HG03064 (cell line): ENCODE data around the gene TRPV5.
"Not testable (repeated sequence)": the region's sequence is repeated elsewhere in the genome, so short reads cannot be mapped to it uniquely, and the experiment has no call there.

Experiments used
- ATAC-seq: cut with Tn5 transposase; IDR thresholded peaks from one replicate; pipeline ENCODE4 v1.9.1; 2021; ENCODE audit warnings: low read depth; ENCODE audit not compliant: unreplicated experiment

TRPV5 gene

GRCh38 chr7:142933624-142934023 is at the start of gene TRPV5:
TSS of gene TRPV5 (minus strand) at chr7:142933746. CDS start at chr7:142933459, 287 bp downstream.
- no peak for ATAC-seq

DNA sequence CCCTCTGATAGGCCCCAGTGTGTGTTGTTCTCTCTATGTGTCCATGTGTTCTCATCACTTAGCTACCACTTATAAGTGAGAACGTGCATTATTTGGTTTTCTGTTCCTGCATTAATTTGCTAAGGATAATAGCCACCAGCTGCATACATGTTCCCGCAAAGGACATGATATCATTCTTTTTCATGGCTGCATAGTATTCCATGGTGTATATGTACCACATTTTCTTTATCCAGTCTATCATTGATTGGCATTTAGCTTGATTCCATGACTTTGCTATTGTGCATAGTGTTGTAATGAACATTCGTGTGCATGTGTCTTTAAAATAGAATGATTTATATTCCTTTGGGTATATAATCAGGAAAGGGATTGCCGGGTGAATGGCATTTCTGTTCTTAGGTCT is 44.9 kb upstream of the TRPV5 start:
- ATAC-seq, result not testable (repeated sequence)

GRCh38 chr7:142974626-142975025 is 41.1 kb upstream of the TRPV5 start:
- no peak for ATAC-seq

DNA sequence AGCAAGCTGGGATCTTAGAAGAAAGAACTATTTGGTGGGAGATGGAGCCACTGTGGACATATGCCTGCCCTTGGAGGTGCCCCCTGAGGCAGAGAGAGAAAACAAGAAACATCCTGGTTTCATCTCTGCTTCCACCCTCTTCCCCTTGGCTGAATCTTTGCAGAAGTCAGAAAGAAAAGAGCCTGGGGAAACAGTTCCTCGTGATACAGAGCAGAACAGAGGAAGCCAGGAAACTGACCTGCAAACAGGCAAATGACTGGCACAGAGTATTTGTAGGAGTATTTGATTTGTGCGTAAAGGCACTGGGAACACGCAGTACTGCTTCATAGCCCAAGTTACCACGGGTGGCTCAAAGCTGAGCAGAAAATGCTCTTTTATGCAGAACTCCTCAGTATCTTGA is 35.6 kb upstream of the TRPV5 start:
- no peak for ATAC-seq

DNA sequence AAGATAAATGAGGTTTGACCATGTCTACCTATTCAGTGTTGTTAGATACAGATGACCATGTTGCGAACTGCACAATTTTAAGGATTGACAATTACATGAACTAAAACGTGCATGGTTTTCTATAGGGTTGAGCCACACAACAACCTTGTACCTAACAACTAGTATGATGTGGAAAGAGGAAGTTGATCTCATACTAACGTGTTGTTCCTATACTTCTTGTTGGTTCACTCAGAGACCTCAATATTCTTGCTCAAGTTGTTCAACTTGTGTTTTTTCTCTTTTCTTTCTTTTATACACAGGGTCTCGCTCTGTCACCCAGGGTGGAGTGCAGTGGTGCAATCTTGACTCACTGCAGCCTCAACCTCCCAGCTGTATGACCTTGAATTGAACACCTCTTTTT is 34.7 kb upstream of the TRPV5 start:
- no peak for ATAC-seq

- ATAC-seq, result no peak
Measured at GRCh38 chr7:142964502-142965246, 31.1 kb upstream of the TRPV5 start.

- ATAC-seq, result no peak
Measured at GRCh38 chr7:142963993-142964392, 30.4 kb upstream of the TRPV5 start.

DNA sequence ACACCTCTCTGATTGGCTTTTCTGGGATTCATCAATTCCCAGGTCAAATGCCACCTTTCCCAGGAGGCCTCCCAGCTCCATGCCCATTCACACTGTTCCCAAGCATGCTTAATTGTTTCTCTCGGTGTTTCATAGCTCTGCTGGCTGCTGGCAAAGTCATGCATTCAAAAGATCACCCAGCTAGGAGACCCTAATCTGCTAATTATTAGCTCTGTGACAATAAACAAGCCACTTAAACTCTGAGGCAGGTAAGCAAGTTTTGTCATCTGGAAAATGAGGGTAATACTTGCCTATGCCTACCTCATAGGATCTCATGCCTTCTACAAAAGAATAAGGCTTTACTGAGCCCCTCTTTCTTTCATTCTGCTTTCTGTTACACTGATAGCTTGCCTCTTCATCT is 29.4 kb upstream of the TRPV5 start:
- ATAC-seq, result no peak

DNA sequence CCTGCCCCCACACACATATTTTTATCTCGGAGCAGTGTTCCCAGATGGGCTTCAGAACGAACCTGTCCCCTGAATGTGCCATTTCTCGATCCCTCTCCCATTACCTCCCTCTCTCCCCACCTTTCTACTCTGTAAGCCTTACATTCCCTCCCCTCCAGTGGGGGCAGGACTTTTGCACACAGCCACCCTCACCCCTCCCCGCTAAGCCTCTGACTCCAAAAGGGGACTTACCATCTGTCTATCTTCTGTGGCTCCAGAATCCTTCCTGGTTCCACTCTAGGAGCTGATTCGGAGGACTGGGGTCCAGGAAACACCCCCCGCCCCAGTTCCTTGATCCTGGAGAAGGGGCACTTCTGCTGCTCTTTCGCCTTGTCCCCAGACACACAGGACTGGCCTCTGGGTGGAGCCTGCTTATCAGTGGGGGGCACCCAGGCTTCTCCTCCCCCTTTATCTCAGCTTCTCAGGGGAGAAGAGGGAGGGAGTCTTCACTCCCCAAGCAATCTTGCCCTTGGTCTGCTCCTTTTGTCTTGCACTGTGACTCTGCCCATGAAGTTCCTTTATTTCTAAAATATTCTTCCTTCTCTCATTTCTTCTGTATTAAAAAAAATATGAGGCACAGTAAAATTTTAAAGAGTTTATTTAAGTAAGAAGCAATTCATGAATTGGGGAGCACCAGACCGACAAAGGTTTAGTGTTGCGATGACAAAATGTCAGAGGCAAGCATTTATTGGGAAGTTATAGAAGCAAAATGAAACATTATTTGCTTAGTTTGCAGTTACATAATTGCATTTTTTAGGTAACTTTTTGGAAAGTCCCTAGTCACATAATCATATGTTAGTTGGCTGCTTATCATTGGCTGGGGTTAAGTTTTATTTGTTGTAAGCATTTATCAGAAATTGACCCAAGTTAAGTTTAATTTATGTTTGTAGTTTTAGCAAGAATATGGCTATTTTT is 28.7 kb upstream of the TRPV5 start, which contains the start of gene KEL:
Gene KEL (minus strand): TSS at position 391 of the 954 bp plus-strand sequence. CDS start 157 bp downstream, at position 234.
- ATAC-seq, result no peak

GRCh38 chr7:142961595-142961972 is 28.0 kb upstream of the TRPV5 start:
- ATAC-seq, result no peak

GRCh38 chr7:142960955-142961512 is 27.5 kb upstream of the TRPV5 start:
- no peak for ATAC-seq

- ATAC-seq, result no peak
Measured at GRCh38 chr7:142959202-142959601, 25.7 kb upstream of the TRPV5 start.

DNA sequence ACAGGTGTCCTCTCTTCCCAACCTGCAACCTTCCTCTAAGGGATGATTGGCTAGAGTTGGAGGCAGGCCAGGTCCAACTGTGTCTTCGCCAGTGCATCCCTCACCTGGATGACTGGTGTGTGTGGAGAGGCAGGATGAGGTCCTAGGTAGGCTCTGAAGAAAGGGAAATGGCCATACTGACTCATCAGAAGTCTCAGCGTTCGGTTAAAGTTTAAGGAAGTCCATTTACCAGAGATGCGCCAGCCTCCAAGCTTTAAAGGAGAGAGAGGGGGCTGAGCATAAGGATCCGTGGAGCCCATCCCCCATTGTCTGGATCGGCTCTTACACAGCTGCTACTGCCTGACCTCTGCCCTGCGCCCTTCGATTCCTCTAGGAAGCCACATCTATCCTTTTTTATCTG is 24.2 kb upstream of the TRPV5 start:
- ATAC-seq, result no peak

DNA sequence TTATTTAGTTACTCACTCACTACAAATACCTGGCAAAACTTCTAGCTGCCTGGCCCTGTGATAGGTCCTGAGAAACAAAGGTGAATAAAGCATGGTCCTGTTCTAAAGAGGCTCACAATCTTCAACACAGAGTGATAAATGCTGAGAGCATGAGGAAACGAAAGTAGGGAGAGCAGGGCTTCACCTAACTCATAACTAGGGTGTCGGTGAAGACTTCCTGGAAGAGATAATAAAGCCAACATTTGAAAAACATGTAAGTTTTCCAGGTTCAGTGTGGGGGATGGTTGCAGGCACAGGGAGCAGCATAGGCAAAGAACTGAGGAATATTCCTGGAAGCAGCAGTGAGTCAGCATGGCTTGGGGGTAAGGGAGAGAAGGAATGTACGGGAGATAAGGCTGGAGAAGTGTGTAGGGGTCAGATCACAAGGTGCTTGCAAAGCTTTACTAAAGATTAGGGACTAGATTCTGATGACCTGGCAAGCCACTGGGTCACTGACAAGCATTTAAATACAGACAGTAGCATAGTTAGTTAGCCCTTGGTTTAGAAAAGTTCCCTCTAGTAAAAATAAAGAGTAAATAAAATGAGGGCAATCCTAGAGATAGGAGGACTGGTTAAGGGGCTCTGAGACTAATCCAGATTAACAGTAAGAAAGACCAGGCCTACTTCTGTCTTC is 23.5 kb upstream of the TRPV5 start:
- ATAC-seq, result no peak

GRCh38 chr7:142954680-142955268 is 21.2 kb upstream of the TRPV5 start:
- ATAC-seq, result no peak

GRCh38 chr7:142950235-142950634 is 16.7 kb upstream of the TRPV5 start:
- no peak for ATAC-seq

DNA sequence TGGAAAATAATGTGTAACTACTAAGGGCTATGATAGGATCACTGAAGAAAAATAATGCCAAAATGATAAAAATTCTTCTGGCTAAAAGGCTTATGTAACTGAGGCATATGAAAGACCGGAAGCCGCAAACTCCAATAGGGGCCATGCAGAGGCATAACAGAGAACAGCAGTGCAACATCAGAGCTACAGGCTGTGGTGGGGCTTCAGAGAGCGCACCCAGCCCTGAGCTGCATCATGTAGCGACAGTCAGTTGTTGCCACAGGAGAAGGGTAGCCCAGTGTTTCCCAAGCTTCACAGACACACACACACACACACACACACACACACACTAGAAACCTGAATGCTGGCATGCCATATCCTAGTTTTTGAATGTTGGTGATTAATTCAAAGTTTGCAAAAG is 15.1 kb upstream of the TRPV5 start:
- ATAC-seq, result no peak

DNA sequence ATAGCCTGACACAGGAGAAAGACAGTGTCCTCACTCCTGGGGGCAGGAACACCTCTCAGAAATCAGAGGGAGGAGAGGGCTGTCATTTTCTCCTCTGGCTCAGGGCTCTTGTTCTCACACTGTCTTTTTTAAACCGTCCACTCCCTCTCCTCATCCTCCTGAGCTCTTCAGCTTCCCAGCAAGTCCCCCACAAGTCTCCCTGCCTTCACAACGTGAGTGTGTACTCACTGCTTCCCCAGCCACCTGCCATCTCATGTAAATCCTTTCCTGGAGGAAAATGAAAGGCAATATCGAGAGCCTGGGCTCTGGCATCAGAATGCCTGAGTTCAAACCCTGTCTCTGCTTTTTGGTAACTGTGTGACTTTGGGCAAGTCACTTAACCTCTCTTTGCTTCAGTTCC is 11.5 kb upstream of the TRPV5 start:
- no peak for ATAC-seq

DNA sequence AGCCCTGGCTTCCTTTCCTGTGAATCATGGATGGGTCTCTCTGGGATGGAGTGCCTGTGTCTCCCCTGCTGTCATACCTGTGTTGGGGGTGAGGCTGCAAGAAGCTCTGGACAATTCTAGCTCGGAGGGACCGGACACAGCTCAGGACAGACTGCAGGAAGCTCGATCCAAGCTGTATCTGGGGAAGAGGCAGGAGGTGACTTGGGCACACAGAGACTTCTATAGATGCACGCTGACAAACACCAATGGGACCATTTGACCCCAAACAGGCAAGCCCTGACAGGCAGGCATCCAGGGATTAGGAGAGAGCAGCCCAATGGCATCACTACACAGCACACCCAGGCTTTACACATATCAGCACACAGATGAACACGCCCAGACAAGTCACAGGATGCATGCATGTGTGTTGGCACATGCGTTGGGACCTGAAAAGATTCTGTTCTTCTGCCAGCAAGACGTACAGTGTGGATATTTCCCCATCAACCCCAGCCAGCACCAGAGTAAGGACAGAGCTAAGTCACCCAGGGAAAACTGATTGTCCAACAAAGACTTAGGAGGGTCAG is 10.2 kb upstream of the TRPV5 start:
- ATAC-seq, result no peak

DNA sequence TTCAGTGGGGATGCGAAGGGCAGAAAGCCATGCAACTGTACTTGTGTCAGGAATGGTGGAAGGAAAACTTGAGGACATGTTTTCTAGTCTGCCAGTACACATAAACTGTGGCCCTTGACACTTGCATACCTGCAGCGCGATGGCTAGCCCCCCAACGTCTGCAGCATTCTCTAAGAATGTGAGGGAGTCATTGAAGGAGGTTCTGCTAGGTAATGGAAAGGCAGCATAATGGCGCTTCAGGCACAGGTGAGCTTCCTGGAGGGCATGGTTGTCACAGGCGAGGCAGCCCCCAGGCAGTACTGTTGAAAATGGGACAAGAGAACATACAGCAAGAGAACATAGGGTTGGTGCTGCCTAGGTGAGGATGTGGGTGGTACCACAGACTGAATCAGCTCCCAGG is 9.2 kb upstream of the TRPV5 start:
- no peak for ATAC-seq
